GM10266 (cell line): ENCODE measurements around the gene ABCC4.
"Not testable (repeated sequence)": the region's sequence is repeated elsewhere in the genome, so short reads cannot be mapped to it uniquely, and the experiment has no call there.

Experiments used
- DNase-seq: peaks from one replicate; pipeline ENCODE4 v3.0.0; 2012; ENCODE audit errors: extremely low spot score
- TF ChIP-seq, protein P1 (sequence below): IDR thresholded peaks from 2 replicates; pipeline ENCODE4 v1.5.1; 2012; ENCODE audit warnings: mild to moderate bottlenecking, low read depth; ENCODE audit not compliant: control insufficient read depth, insufficient read depth; ENCODE audit errors: missing control alignments

Gene ABCC4

DNA sequence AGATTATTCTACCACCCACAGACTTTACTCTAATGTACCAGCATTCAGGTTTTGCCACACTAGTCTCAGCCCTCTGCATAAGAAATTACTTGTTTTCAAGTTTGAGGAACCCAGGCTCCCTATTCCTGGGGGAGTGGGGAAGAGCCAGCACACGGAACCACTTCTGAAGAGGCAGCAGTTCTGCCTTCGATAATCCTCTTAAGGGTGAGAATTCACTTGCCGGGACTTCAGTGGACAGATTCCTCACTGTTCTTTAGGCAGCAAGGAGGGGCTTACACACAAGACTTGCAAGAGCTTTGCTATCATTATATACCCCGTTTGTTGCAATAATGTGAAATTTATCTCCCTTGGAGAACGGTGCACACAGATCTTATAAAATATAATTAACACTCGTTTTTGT lies 133.1 kb downstream of the ABCC4 start:
- TF ChIP-seq, protein P1, sequence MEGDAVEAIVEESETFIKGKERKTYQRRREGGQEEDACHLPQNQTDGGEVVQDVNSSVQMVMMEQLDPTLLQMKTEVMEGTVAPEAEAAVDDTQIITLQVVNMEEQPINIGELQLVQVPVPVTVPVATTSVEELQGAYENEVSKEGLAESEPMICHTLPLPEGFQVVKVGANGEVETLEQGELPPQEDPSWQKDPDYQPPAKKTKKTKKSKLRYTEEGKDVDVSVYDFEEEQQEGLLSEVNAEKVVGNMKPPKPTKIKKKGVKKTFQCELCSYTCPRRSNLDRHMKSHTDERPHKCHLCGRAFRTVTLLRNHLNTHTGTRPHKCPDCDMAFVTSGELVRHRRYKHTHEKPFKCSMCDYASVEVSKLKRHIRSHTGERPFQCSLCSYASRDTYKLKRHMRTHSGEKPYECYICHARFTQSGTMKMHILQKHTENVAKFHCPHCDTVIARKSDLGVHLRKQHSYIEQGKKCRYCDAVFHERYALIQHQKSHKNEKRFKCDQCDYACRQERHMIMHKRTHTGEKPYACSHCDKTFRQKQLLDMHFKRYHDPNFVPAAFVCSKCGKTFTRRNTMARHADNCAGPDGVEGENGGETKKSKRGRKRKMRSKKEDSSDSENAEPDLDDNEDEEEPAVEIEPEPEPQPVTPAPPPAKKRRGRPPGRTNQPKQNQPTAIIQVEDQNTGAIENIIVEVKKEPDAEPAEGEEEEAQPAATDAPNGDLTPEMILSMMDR, result no peak
- no peak for DNase-seq

DNA sequence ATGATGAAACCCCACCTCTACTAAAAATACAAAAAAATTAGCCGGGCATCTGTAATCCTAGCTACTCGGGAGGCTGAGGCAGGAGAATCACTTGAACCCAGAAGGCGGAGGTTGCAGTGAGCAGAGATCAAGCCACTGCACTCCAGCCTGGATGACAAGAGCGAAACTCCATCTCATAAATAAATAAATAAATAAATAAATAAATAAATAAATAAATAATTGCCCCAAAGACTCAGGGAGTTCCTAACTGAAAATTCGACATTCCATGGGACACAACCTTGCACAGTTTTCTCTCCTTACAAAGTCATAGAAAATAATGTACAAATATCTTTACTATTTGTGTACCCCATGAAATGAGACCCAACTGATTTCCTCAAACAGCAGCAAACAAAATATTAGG lies 134.2 kb downstream of the ABCC4 start:
- DNase-seq, result not testable (repeated sequence)

DNA sequence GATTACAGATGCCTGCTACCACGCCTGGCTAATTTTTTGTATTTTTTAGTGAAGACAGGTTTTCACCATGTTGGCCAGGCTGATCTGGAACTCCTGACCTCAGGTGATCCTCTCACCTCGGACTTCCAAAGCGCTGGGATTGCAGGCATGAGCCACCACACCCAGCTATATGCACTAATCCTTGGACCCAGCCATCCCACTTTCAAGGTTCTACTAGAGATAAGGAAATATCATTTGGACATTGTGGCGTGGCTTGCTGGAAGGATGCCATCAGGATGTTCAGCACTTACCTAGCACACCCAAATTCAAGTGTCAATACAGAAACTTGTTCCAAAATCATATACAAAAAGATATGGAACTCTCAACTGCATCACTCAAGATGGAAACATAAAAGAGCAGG lies 136.4 kb downstream of the ABCC4 start:
- TF ChIP-seq, protein P1, result no peak
- no peak for DNase-seq

GRCh38 chr13:95160112-95160906 lies 140.9 kb downstream of the ABCC4 start:
- no peak for DNase-seq
- TF ChIP-seq, protein P1, result no peak

GRCh38 chr13:95159458-95159857 lies 141.8 kb downstream of the ABCC4 start:
- DNase-seq, result no peak
- TF ChIP-seq, protein P1, result no peak

GRCh38 chr13:95156208-95156607 lies 145.0 kb downstream of the ABCC4 start:
- DNase-seq, result no peak
- TF ChIP-seq, protein P1, result peak; percentile 6

- TF ChIP-seq, protein P1, result no peak
- DNase-seq, result no peak
These were observed 145.7 kb downstream of the ABCC4 start for GRCh38 chr13:95155504-95155903.
